ENCODE measurements around the gene TWNK. TPM values are rescaled to one million over a fixed set of nuclear protein-coding genes. Genes with fewer than 3 reads are reported as not detected.

The TWNK gene
- total and polyA plus RNA-seq, 9 of the 15 experiments (the other 6 are each of a cell fraction or from before 2014, with no cell fraction given): 11.6 to 34.7 (median 17.4) TPM

- TF ChIP-seq ZNF76 (CRISPR knock-in tag; IDR thresholded peaks at IDR 0.05; ENCODE audit: borderline replicate concordance) (no peak), IFI16 (CRISPR knock-in tag; IDR thresholded peaks at IDR 0.05) (no peak), CBFB (CRISPR knock-in tag; IDR thresholded peaks at IDR 0.05) (0 out of 2 replicates have a peak, but pooled peaks have one; percentile 0), PHF21A (IDR thresholded peaks at IDR 0.05; ENCODE audit: borderline replicate concordance, low read depth) (no peak), U2AF2 (optimal IDR thresholded peaks at IDR 0.05; ENCODE audit: low read depth, low read length) (no peak), YBX1 (IDR thresholded peaks at IDR 0.05) (no peak), KLF13 (tag; IDR thresholded peaks at IDR 0.05; ENCODE audit: borderline replicate concordance, low read depth) (no peak), PPARD (CRISPR knock-in tag; IDR thresholded peaks at IDR 0.05) (no peak), MGA (IDR thresholded peaks at IDR 0.05) (peak; percentile 80), STAT5A (IDR thresholded peaks at IDR 0.05; ENCODE audit: borderline replicate concordance, low read length) (no peak), CCAR2 (IDR thresholded peaks at IDR 0.05; ENCODE audit: low read depth, low read length) (no peak), HDGF (IDR thresholded peaks at IDR 0.05) (no peak), RBBP5 (IDR thresholded peaks at IDR 0.05; ENCODE audit: borderline replicate concordance, insufficient read depth, low read length, poor library complexity, severe bottlenecking) (peak; percentile 90), NFXL1 (CRISPR knock-in tag; IDR thresholded peaks at IDR 0.05) (no peak), ZNF436 (CRISPR knock-in tag; IDR thresholded peaks at IDR 0.05) (no peak), GATAD2A (IDR thresholded peaks at IDR 0.05) (no peak), ZNF644 (tag; IDR thresholded peaks at IDR 0.05; ENCODE audit: low read depth) (no peak)
Observed at GRCh38 chr10:100986952-100987684, at the start of gene TWNK, which contains the start of gene MRPL43 (continued).

All from K562 (cell line).